Gastroesophageal sphincter (tissue), 3 donors: ENCODE results near the gene ANKRD65.

ENCODE experiments used
- CTCF ChIP-seq, 4 experiments: fragments of 200-600 bp in 2 of 4; fragments of 450-650 bp in 2 of 4; sonication (generic) in 1 of 4; IDR thresholded peaks; one replicate each; pipeline ENCODE4 v1.5.1; 2017 to 2019; ENCODE audit warnings: antibody characterized with exemption in 4 of 4, mild to moderate bottlenecking in 2 of 4, moderate library complexity in 2 of 4
- EP300 ChIP-seq: sonication (generic); formaldehyde crosslinking; IDR thresholded peaks from one replicate; pipeline ENCODE4 v1.6.1; 2017; ENCODE audit warnings: antibody characterized with exemption, mild to moderate bottlenecking
- POLR2A ChIP-seq, 2 donors: fragments of 450-650 bp; IDR thresholded peaks; one replicate each; pipeline ENCODE4 v1.6.1; 2017; ENCODE audit warnings: antibody characterized with exemption in 2 of 2, mild to moderate bottlenecking in 2 of 2, moderate library complexity in 1 of 2
- POLR2AphosphoS5 ChIP-seq: sonication (generic); formaldehyde crosslinking; IDR thresholded peaks from one replicate; pipeline ENCODE4 v1.6.1; 2017; ENCODE audit warnings: antibody characterized with exemption

- TF ChIP-seq CTCF (IDR thresholded peaks at IDR 0.05): no peak
- no peak for TF ChIP-seq EP300
- TF ChIP-seq POLR2A (IDR thresholded peaks at IDR 0.05): no peak
- no peak for TF ChIP-seq POLR2AphosphoS5
Measured at GRCh38 chr1:1406101-1406820, 14.8 kb downstream of the ANKRD65 start.
